ENCODE results near the gene ELMO2. TPM values are rescaled to one million over a fixed set of nuclear protein-coding genes. Genes with fewer than 3 reads are reported as not detected.

The ELMO2 gene
- total RNA-seq, 4 donors from 2014 or later: 37.4 to 46.7 (median 40.7) TPM

- DNase-seq (ENCODE audit: low spot score in 2 of 2): no peak
- WGBS, 2 donors: 52 to 58% methylated on average over 2 of the region's 2 CpGs
- TF ChIP-seq CTCF (IDR thresholded peaks at IDR 0.05): no peak
- no peak for TF ChIP-seq POLR2A (IDR thresholded peaks at IDR 0.05)
- intact Hi-C loops (cut with DNase I; ENCODE audit: low total_unique reads): no loop called here
- H3K4me3 ChIP-seq (ENCODE audit: low read depth, poor library complexity, severe bottlenecking): no peak overlapping the region
Observed at GRCh38 chr20:46378412-46379009, 27.9 kb downstream of the ELMO2 start.

DNA sequence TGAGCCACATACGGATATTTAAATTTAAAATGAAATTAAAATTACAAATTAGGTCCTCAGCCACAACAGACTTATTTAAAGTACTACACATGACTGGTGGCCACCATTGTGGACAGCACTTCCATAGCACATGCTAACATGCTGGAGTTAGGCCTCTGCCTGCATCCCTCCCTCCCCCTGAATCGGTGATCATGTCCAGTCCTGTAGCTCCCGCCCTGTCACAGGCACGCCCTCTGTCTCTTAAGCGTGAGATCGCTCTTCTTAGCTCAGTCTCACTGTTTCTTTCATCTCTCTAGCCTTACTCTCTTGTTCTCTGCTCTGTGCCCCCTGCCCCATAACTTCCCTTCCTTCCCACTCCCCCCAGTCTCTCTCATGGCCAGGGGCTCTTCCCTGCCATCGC lies 28.9 kb downstream of the ELMO2 start:
- 50 to 51% methylated on average over 7 of the region's 7 CpGs for WGBS, 2 donors
- TF ChIP-seq POLR2A (IDR thresholded peaks at IDR 0.05) (no peak), CTCF (IDR thresholded peaks at IDR 0.05) (no peak)
- intact Hi-C loops (cut with DNase I; ENCODE audit: low total_unique reads): no loop called here
- DNase-seq (ENCODE audit: low spot score in 2 of 2): no peak
- no peak overlapping the region for H3K4me3 ChIP-seq (ENCODE audit: low read depth, poor library complexity, severe bottlenecking)

GRCh38 chr20:46376196-46376785 lies 30.1 kb downstream of the ELMO2 start:
- intact Hi-C loops (cut with DNase I; ENCODE audit: low total_unique reads): no loop called here
- peak in 1 of 3 donors; percentile 8 for TF ChIP-seq CTCF (IDR thresholded peaks at IDR 0.05)
- no peak for TF ChIP-seq POLR2A (IDR thresholded peaks at IDR 0.05)
- H3K4me3 ChIP-seq (ENCODE audit: low read depth, poor library complexity, severe bottlenecking): no peak overlapping the region
- DNase-seq (ENCODE audit: low spot score in 2 of 2): no peak
- WGBS, 2 donors: 78 to 83% methylated on average over 4 of the region's 4 CpGs

GRCh38 chr20:46375771-46376170 lies 30.6 kb downstream of the ELMO2 start:
- TF ChIP-seq POLR2A (IDR thresholded peaks at IDR 0.05) (no peak), CTCF (IDR thresholded peaks at IDR 0.05) (no peak)
- intact Hi-C loops (cut with DNase I; ENCODE audit: low total_unique reads): no loop called here
- WGBS, 2 donors: 59 to 66% methylated on average over 5 of the region's 5 CpGs
- H3K4me3 ChIP-seq (ENCODE audit: low read depth, poor library complexity, severe bottlenecking): no peak overlapping the region
- DNase-seq (ENCODE audit: low spot score in 2 of 2): no peak

DNA sequence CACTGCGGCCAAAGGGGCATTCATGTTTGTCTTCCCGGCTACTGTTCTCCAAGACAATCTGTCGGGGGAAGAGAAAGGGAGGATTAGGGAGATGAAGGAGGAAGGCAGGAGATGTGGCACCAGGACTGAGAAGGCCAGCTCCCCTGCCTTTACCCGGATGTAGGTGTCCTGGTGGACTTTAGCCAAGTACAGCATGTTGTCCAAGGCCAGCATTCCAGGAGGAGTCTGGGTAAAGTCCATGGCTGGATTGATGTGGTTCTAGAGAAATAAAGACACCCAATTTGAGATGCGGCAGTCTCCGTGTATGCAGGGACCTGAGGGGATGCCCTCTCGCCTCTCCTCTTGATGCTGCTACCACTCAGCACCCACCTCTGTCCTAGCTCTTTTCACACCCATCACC lies 32.0 kb downstream of the ELMO2 start:
- no peak for DNase-seq (ENCODE audit: low spot score in 2 of 2)
- H3K4me3 ChIP-seq (ENCODE audit: low read depth, poor library complexity, severe bottlenecking): no peak overlapping the region
- TF ChIP-seq CTCF (IDR thresholded peaks at IDR 0.05) (no peak), POLR2A (IDR thresholded peaks at IDR 0.05) (no peak)
- intact Hi-C loops (cut with DNase I; ENCODE audit: low total_unique reads): no loop called here
- 89 to 95% methylated on average over 7 of the region's 7 CpGs for WGBS, 2 donors

- no peak for DNase-seq (ENCODE audit: low spot score in 2 of 2)
- WGBS, 2 donors: 91 to 96% methylated on average over 10 of the region's 10 CpGs
- TF ChIP-seq POLR2A (IDR thresholded peaks at IDR 0.05) (no peak), CTCF (IDR thresholded peaks at IDR 0.05) (no peak)
- no peak overlapping the region for H3K4me3 ChIP-seq (ENCODE audit: low read depth, poor library complexity, severe bottlenecking)
- intact Hi-C loops (cut with DNase I; ENCODE audit: low total_unique reads): no loop called here
Observed at GRCh38 chr20:46371656-46372055, 34.8 kb downstream of the ELMO2 start.

Measured in lower leg skin (tissue), 4 donors.